Activated T-helper 17 cell treated with anti-CD3 and anti-CD28 coated beads, Interleukin-2, amount 50 U/mL, for 72 hours (primary cell): ENCODE measurements around the gene GSDMA. TPM values are rescaled to one million over a fixed set of nuclear protein-coding genes. Genes with fewer than 3 reads are reported as not detected.

ENCODE experiments used
- ATAC-seq: fragments of 150-1000 bp; cut with Tn5 transposase; replicated peaks from 2 replicates; pipeline ENCODE4 v1.10.0; 2021; ENCODE audit warnings: mild to moderate bottlenecking, moderate library complexity
- H3K27ac Mint-ChIP-seq: one replicate; pipeline ENCODE4 v1.8.0; 2022; ENCODE audit warnings: mixed read lengths
- H3K27me3 Mint-ChIP-seq: one replicate; pipeline ENCODE4 v1.8.0; 2022; ENCODE audit warnings: mixed read lengths
- H3K36me3 Mint-ChIP-seq: one replicate; pipeline ENCODE4 v1.8.0; 2022; ENCODE audit warnings: low read depth, mild to moderate bottlenecking, mixed read lengths
- H3K4me1 Mint-ChIP-seq: one replicate; pipeline ENCODE4 v1.8.0; 2022; ENCODE audit warnings: mixed read lengths
- H3K4me3 Mint-ChIP-seq: one replicate; pipeline ENCODE4 v1.8.0; 2022; ENCODE audit warnings: mild to moderate bottlenecking, mixed read lengths
- H3K9me3 Mint-ChIP-seq: one replicate; pipeline ENCODE4 v1.8.0; 2022; ENCODE audit warnings: mixed read lengths
- total RNA-seq, 2 donors: library from RNA; stranded (reverse); gene quantifications; one replicate each; pipeline ENCODE4 v1.2.3, GENCODE V29; 2022

GSDMA gene
- total RNA-seq, 2 donors from 2014 or later, result 0.63 to 1.1 TPM

DNA sequence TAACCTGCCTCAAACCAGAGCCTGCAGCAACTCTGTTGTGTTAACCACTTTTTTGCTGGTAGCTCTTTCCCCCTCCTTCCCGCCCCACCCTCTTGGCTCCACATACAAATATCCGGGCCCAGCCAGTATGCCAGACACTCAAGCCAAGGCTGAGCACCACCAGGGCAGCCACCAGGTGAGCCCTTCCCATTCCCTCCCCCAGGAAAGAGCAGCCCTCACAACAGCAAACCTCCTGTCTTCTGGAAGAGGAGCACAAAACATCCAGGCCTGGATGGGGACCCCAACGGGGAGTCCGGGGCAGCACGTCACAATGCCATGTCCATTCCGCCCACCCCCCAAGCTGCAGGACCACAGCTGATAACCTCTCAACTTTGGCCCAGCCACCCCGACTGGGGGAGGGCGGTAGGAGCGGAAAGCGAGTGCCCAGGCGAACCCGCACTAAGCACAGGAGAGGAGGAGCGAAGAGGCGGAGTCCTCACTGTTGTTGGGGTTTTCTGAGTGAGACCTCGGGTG is 36.2 kb upstream of the GSDMA start:
- no peaks in the 10 kb centered on the region for H3K27me3 Mint-ChIP-seq
- peaks cover 34% of the 10 kb centered on the region for H3K36me3 Mint-ChIP-seq
- peak overlapping the region; percentile 89 for H3K4me3 Mint-ChIP-seq
- peak overlapping the region; percentile 92 for H3K27ac Mint-ChIP-seq
- H3K4me1 Mint-ChIP-seq, result peaks cover 32% of the 10 kb centered on the region
- ATAC-seq, result peak; percentile 58
- H3K9me3 Mint-ChIP-seq, result no peaks in the 10 kb centered on the region

GRCh38 chr17:39927101-39927928 is 35.5 kb upstream of the GSDMA start, which contains the start of the genes LRRC3C and ORMDL3:
Gene LRRC3C, plus strand, starts transcription at chr17:39927732. Its CDS starts 13,792 bp downstream, at chr17:39941524.
Gene ORMDL3, minus strand, starts transcription at chr17:39927601. Its CDS starts 3,398 bp downstream, at chr17:39924203.
- Mint-ChIP-seq H3K27ac (peak within 1 kb of the TSS; percentile 92), H3K27me3 (no peaks in the 10 kb centered on the region), H3K4me1 (peaks cover 25% of the 10 kb centered on the region), H3K4me3 (peak within 1 kb of the TSS; percentile 89), H3K9me3 (no peaks in the 10 kb centered on the region), H3K36me3 (peaks cover 28% of the 10 kb centered on the region)
- peak; percentile 93 for ATAC-seq

DNA sequence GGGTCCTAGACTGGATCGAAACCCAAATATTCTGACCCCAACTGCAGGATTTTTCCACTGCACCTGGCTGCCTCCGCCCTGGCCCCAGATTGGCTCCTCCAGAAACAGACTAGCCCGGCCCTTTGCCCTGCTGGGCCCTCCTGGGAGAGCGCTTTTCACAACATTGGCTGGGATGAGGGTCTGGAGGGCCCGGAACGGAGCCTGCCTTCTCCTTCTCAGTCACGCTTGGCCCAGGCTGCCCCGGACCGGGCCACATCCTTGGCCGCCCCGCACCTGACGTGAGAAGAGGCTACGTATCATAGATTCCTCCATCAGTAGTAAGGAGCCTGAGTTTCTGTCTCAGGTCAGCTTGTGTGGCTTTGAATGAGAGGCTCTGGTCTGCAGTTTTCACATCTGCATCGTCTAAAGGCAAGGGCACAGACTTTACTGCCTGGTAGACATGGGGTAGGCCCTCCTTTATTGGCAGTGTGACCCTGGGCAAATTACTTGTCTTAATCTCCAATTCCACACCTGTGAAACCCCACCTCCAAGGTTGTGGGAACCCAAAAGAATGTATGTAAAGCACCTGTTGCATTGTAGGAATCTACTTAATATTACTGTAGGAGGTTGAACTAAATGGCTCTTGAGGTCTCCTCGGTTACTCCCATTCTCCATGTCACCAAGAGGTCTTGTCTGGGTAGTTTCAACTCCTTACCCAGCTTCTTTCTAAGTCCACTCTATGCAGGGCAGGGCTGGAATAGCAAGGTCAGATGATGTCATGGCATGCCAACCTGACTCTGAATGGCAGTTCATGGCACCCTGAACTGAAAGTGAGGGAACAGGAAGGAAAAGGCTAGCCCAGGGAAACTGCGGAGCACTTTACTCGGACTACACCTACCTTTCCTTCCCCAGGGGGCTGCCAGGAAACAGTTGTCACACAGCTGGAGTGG is 34.6 kb upstream of the GSDMA start:
- peak; percentile 5 for ATAC-seq
- Mint-ChIP-seq H3K4me1 (peaks cover 20% of the 10 kb centered on the region), H3K27me3 (no peaks in the 10 kb centered on the region), H3K9me3 (no peaks in the 10 kb centered on the region), H3K4me3 (peak overlapping the region; percentile 89), H3K36me3 (peaks cover 19% of the 10 kb centered on the region), H3K27ac (peak overlapping the region; percentile 92)

DNA sequence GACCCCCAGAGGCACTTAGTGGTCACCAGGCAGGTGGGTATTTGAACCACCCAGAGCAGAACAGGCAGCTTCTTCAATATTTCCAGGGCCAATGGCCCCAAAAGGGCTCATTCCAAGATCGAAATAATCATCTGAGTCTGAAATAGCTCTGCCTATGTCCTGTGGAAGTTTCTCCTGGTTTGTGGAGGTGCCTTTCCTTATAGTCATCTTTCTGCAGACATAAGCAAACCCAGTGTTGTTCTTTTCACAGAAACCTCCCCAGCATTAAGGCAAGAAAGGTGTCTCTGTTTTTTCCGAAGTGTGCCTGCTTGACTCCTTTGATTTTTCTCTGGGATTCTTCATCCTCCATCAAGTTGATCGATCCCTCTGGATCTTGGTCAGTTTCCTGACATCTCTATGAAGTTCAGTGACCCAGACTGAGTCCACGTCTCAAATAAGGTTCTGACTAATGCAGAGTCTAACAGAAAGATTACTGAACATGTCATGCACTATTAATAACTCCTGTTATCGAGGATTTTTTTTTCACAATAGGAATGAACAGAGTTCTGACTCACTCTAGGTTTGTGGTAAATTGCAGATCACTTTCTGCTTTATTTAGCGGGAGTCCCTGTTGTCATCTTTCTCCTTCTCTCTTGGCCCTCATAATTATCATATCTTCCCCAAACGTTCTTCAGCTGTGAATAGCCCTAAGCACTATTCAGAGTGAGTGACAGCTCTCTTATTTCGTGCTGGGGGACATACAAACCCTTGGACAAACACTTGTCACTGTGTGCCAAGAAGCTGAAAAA is 33.8 kb upstream of the GSDMA start:
- Mint-ChIP-seq H3K9me3 (no peaks in the 10 kb centered on the region), H3K4me1 (peaks cover 17% of the 10 kb centered on the region), H3K27ac (no peak overlapping the region), H3K4me3 (peak overlapping the region; percentile 89), H3K36me3 (peaks cover 13% of the 10 kb centered on the region), H3K27me3 (no peaks in the 10 kb centered on the region)
- peak; percentile 33 for ATAC-seq

- no peaks in the 10 kb centered on the region for H3K27me3 Mint-ChIP-seq
- ATAC-seq, result no peak
- H3K4me3 Mint-ChIP-seq, result peak overlapping the region; percentile 89
- peaks cover 10% of the 10 kb centered on the region for H3K4me1 Mint-ChIP-seq
- H3K9me3 Mint-ChIP-seq, result no peaks in the 10 kb centered on the region
- peaks cover 6% of the 10 kb centered on the region for H3K36me3 Mint-ChIP-seq
- no peak overlapping the region for H3K27ac Mint-ChIP-seq
Measured at GRCh38 chr17:39929646-39930407, 33.0 kb upstream of the GSDMA start.

DNA sequence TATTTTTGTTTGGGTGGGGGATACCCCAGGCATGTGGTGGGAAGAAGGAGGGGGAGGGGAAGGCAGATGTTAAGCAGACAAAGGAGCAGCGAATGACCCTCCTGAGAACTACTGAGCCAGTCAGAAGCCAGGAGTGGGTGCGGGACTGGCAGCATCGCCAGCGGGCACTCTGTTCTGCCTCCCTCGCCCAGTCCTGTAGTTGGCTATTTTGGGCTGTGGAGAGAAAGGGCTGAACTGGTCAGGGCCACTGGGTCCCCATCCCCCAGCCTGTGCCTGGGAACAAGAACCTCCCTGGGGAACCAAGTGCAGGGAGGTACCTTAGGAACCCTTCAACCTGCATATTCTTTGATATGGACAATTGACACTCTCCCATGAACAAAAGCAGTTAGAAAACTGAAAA is 28.9 kb upstream of the GSDMA start:
- Mint-ChIP-seq H3K4me3 (no peak overlapping the region), H3K27ac (no peak overlapping the region), H3K36me3 (no peaks in the 10 kb centered on the region), H3K4me1 (no peaks in the 10 kb centered on the region), H3K27me3 (no peaks in the 10 kb centered on the region), H3K9me3 (no peaks in the 10 kb centered on the region)
- no peak for ATAC-seq

DNA sequence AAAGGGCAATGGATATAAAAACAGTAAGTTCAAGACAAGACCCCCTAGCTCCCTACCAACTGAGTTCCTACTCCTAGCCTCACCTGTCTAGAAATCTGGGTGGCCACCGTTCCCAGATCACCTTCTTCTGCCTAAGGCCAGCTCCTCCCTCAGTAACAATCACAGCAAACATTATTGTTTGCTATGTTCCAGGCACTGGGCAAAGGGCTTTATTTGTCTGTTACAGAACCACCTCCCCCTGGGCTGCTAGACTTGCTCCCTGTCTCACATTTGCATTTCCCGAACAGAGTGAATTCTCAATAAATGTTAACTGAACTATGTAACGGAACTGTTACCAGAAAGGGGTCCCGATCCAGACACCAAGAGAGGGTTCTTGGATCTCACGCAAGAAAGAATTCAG is 28.5 kb upstream of the GSDMA start:
- peaks cover under 1% of the 10 kb centered on the region for H3K4me1 Mint-ChIP-seq
- no peaks in the 10 kb centered on the region for H3K9me3 Mint-ChIP-seq
- no peak for ATAC-seq
- no peak overlapping the region for H3K27ac Mint-ChIP-seq
- H3K36me3 Mint-ChIP-seq, result no peaks in the 10 kb centered on the region
- no peak overlapping the region for H3K4me3 Mint-ChIP-seq
- H3K27me3 Mint-ChIP-seq, result no peaks in the 10 kb centered on the region

DNA sequence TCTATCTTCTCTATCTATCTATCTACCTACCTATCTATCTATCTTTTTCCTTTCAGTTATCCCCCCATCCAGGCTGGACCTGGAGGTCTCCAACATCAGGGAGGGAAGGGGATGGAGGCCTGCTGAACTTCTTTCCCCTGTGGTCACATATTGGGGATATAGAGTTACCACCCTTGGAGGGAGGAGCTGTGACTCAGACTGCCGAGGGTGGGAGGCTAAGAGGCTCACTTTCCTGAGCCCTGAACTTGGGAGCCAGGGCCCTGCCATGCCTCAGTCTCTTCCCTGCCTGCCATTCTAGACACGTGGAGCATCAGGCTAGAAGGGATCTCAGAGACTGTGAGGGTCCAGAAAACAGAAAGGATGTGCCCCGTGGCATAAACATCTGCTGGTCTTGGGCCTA is 26.9 kb upstream of the GSDMA start:
- Mint-ChIP-seq H3K9me3 (no peaks in the 10 kb centered on the region), H3K27me3 (no peaks in the 10 kb centered on the region), H3K4me3 (no peak overlapping the region), H3K27ac (no peak overlapping the region), H3K4me1 (peaks cover 11% of the 10 kb centered on the region), H3K36me3 (no peaks in the 10 kb centered on the region)
- no peak for ATAC-seq

GRCh38 chr17:39937447-39937846 is 25.4 kb upstream of the GSDMA start:
- Mint-ChIP-seq H3K27ac (no peak overlapping the region), H3K4me3 (no peak overlapping the region), H3K4me1 (peaks cover 11% of the 10 kb centered on the region), H3K9me3 (no peaks in the 10 kb centered on the region), H3K36me3 (no peaks in the 10 kb centered on the region), H3K27me3 (no peaks in the 10 kb centered on the region)
- no peak for ATAC-seq

GRCh38 chr17:39938140-39938869 is 24.5 kb upstream of the GSDMA start:
- no peaks in the 10 kb centered on the region for H3K9me3 Mint-ChIP-seq
- H3K36me3 Mint-ChIP-seq, result no peaks in the 10 kb centered on the region
- no peak overlapping the region for H3K27ac Mint-ChIP-seq
- H3K4me1 Mint-ChIP-seq, result peaks cover 11% of the 10 kb centered on the region
- no peaks in the 10 kb centered on the region for H3K27me3 Mint-ChIP-seq
- no peak for ATAC-seq
- no peak overlapping the region for H3K4me3 Mint-ChIP-seq

DNA sequence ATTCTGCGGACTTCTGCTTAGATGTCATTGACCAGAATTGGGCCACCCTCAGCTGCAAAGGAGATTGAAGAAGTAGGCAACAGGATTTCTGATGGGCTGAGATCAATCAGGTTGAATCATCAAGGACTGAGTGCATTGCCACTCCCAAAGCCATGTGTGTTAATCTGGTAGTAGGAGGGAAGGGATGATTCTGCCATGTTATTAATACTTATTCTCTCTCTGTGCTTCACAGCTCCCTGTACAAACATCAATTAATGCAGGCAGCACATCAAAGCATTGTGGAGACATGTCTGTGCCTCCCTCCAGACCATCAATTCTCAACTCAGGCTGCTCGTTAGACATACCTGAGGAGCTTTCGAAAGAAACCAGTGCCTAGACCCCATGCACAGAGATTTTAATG is 23.7 kb upstream of the GSDMA start:
- Mint-ChIP-seq H3K27ac (peak overlapping the region; percentile 88), H3K9me3 (no peaks in the 10 kb centered on the region), H3K4me3 (peak overlapping the region; percentile 68), H3K36me3 (no peaks in the 10 kb centered on the region), H3K27me3 (no peaks in the 10 kb centered on the region), H3K4me1 (peaks cover 11% of the 10 kb centered on the region)
- ATAC-seq, result no peak

GRCh38 chr17:39939588-39940419 is 23.0 kb upstream of the GSDMA start:
- Mint-ChIP-seq H3K4me1 (peaks cover 11% of the 10 kb centered on the region), H3K4me3 (peak overlapping the region; percentile 68), H3K36me3 (no peaks in the 10 kb centered on the region), H3K27me3 (no peaks in the 10 kb centered on the region), H3K9me3 (no peaks in the 10 kb centered on the region), H3K27ac (peak overlapping the region; percentile 88)
- peak; percentile 100 for ATAC-seq
